Measurements from ENCODE around the gene TMEM178B. TPM values are rescaled to one million over a fixed set of nuclear protein-coding genes. Genes with fewer than 3 reads are reported as not detected.
A peak's percentile ranks its signal among the peaks of the same experiment; 100 is the strongest.

Gene TMEM178B
- polyA plus RNA-seq, 1 donor from 2014 or later = 40.7 TPM

DNA sequence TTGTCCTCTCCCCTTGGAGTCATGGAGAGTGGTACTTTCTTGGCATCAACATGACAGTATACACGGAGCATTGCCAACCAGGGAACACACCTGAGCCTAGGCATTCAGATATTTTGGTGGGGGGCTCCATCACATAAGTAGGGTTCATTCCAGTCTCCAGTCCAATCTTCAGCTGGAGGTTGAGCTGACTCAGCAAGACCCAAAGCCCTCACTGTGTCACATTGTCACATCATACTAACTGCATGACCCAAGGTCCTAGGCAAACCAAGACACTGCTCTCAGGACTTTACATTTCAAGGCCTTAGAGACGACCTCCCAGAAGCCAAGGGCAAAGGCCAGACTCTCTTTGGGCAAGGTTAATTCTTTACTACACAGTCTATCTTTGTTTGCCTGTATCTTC lies 190.1 kb downstream of the TMEM178B start:
- Histone ChIP-seq H3K27ac (ENCODE audit: low read length) (peak overlapping the region; percentile 96), H3F3A (ENCODE audit: insufficient read depth, low read length, poor library complexity, severe bottlenecking) (peaks cover 17% of the 10 kb centered on the region), H3K27me3 (ENCODE audit: insufficient read depth, low read depth, low read length) (no peaks in the 10 kb centered on the region), H4K20me1 (ENCODE audit: insufficient read depth) (no peaks in the 10 kb centered on the region), H2AFZ (ENCODE audit: low read depth, low read length) (no peak overlapping the region), H3K9me2 (ENCODE audit: insufficient read depth, low read length) (no peaks in the 10 kb centered on the region), H3K4me3 (ENCODE audit: low read length) (no peak overlapping the region), H3K4me2 (ENCODE audit: low read length) (no peak overlapping the region), H3K36me3 (ENCODE audit: insufficient read depth, low read length) (no peaks in the 10 kb centered on the region), H3K9me3 (ENCODE audit: low read length) (no peaks in the 10 kb centered on the region), H3K9ac (ENCODE audit: low read length) (no peak overlapping the region), H3K79me2 (replicated peaks; ENCODE audit: insufficient read depth, low read length) (peaks cover 50% of the 10 kb centered on the region)
- TF ChIP-seq RAD21 (conservative IDR thresholded peaks at IDR 0.05) (no peak), EP300 (conservative IDR thresholded peaks at IDR 0.05; ENCODE audit: poor library complexity, severe bottlenecking) (no peak), MXI1 (conservative IDR thresholded peaks at IDR 0.05; ENCODE audit: poor library complexity, severe bottlenecking) (no peak)

DNA sequence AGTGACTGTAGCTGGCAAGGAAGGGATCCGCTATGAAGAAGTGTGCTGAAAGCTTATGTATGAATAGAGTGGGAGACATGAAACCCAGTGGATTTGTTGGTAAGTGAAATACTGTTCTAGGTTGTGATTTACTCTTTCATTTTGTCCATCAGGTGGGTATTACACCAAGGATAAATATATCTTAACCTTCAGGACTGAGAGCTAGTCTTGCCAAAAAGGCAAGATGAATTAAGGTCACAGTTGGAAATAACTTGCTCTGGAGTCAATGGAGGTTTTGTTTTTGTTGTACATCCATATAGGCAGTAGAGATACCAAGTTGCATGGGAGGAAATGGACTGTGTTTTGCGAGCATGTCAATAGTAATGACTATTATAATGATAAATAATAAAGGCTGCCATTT lies 190.6 kb downstream of the TMEM178B start:
- peak overlapping the region; percentile 96 for H3K27ac ChIP-seq (ENCODE audit: low read length)
- H3F3A ChIP-seq (ENCODE audit: insufficient read depth, low read length, poor library complexity, severe bottlenecking) = peaks cover 17% of the 10 kb centered on the region
- no peaks in the 10 kb centered on the region for H3K9me2 ChIP-seq (ENCODE audit: insufficient read depth, low read length)
- H3K79me2 ChIP-seq (replicated peaks; ENCODE audit: insufficient read depth, low read length) = peaks cover 45% of the 10 kb centered on the region
- no peak overlapping the region for H3K4me3 ChIP-seq (ENCODE audit: low read length)
- H3K9me3 ChIP-seq (ENCODE audit: low read length) = no peaks in the 10 kb centered on the region
- H3K9ac ChIP-seq (ENCODE audit: low read length) = no peak overlapping the region
- H4K20me1 ChIP-seq (ENCODE audit: insufficient read depth) = no peaks in the 10 kb centered on the region
- H3K27me3 ChIP-seq (ENCODE audit: insufficient read depth, low read depth, low read length) = no peaks in the 10 kb centered on the region
- no peak for TF ChIP-seq RAD21 (conservative IDR thresholded peaks at IDR 0.05)
- no peak for TF ChIP-seq TAF1 (IDR thresholded peaks at IDR 0.05; ENCODE audit: low read depth)
- TF ChIP-seq, protein P1, sequence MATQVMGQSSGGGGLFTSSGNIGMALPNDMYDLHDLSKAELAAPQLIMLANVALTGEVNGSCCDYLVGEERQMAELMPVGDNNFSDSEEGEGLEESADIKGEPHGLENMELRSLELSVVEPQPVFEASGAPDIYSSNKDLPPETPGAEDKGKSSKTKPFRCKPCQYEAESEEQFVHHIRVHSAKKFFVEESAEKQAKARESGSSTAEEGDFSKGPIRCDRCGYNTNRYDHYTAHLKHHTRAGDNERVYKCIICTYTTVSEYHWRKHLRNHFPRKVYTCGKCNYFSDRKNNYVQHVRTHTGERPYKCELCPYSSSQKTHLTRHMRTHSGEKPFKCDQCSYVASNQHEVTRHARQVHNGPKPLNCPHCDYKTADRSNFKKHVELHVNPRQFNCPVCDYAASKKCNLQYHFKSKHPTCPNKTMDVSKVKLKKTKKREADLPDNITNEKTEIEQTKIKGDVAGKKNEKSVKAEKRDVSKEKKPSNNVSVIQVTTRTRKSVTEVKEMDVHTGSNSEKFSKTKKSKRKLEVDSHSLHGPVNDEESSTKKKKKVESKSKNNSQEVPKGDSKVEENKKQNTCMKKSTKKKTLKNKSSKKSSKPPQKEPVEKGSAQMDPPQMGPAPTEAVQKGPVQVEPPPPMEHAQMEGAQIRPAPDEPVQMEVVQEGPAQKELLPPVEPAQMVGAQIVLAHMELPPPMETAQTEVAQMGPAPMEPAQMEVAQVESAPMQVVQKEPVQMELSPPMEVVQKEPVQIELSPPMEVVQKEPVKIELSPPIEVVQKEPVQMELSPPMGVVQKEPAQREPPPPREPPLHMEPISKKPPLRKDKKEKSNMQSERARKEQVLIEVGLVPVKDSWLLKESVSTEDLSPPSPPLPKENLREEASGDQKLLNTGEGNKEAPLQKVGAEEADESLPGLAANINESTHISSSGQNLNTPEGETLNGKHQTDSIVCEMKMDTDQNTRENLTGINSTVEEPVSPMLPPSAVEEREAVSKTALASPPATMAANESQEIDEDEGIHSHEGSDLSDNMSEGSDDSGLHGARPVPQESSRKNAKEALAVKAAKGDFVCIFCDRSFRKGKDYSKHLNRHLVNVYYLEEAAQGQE (IDR thresholded peaks at IDR 0.05; ENCODE audit: borderline replicate concordance) = no peak
- TF ChIP-seq, protein P2, sequence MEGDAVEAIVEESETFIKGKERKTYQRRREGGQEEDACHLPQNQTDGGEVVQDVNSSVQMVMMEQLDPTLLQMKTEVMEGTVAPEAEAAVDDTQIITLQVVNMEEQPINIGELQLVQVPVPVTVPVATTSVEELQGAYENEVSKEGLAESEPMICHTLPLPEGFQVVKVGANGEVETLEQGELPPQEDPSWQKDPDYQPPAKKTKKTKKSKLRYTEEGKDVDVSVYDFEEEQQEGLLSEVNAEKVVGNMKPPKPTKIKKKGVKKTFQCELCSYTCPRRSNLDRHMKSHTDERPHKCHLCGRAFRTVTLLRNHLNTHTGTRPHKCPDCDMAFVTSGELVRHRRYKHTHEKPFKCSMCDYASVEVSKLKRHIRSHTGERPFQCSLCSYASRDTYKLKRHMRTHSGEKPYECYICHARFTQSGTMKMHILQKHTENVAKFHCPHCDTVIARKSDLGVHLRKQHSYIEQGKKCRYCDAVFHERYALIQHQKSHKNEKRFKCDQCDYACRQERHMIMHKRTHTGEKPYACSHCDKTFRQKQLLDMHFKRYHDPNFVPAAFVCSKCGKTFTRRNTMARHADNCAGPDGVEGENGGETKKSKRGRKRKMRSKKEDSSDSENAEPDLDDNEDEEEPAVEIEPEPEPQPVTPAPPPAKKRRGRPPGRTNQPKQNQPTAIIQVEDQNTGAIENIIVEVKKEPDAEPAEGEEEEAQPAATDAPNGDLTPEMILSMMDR (IDR thresholded peaks at IDR 0.05; ENCODE audit: poor library complexity, severe bottlenecking) = no peak
- TF ChIP-seq POLR2AphosphoS5 (IDR thresholded peaks at IDR 0.05) = no peak
- no peak for TF ChIP-seq SMC3 (conservative IDR thresholded peaks at IDR 0.05; ENCODE audit: poor library complexity)
- no peak for TF ChIP-seq MXI1 (conservative IDR thresholded peaks at IDR 0.05; ENCODE audit: poor library complexity, severe bottlenecking)
- no peak for TF ChIP-seq EP300 (conservative IDR thresholded peaks at IDR 0.05; ENCODE audit: poor library complexity, severe bottlenecking)
- TF ChIP-seq EZH2 (IDR thresholded peaks at IDR 0.05; ENCODE audit: borderline replicate concordance, insufficient read depth, low read length, poor library complexity, severe bottlenecking) = no peak
- H2AFZ ChIP-seq (ENCODE audit: low read depth, low read length) = no peak overlapping the region
- H3K36me3 ChIP-seq (ENCODE audit: insufficient read depth, low read length) = no peaks in the 10 kb centered on the region
- H3K4me2 ChIP-seq (ENCODE audit: low read length) = no peak overlapping the region

All from neural cell (in vitro differentiated cells).